Cardiac fibroblast (primary cell): ENCODE data around the gene PARVA.
A peak's percentile ranks its signal among the peaks of the same experiment; 100 is the strongest.
"Not testable (repeated sequence)": the region's sequence is repeated elsewhere in the genome, so short reads cannot be mapped to it uniquely, and the experiment has no call there.

Source experiments
- DNase-seq, 2 donors: peaks; one replicate each; pipeline versions ENCODE4 v3.0.0 to v3.0.0-alpha.2; 2010; ENCODE audit warnings: low read depth in 2 of 2
- H3K4me3 ChIP-seq, 2 donors: replicated peaks in 1 of 2; 1 replicate in 1 of 2; 2 replicates in 1 of 2; pipeline ENCODE4 v1.5.1; 2011; ENCODE audit warnings: low read depth in 2 of 2, low read length in 2 of 2, mild to moderate bottlenecking in 2 of 2, moderate library complexity in 1 of 2
- CTCF ChIP-seq: IDR thresholded peaks from one replicate; pipeline ENCODE4 v1.5.1; 2011; ENCODE audit warnings: low read depth, mild to moderate bottlenecking, low read length, inconsistent platforms

Gene PARVA

GRCh38 chr11:12361682-12362081 lies 15.7 kb upstream of the PARVA start:
- no peak for DNase-seq
- no peak for TF ChIP-seq CTCF
- no peak overlapping the region for H3K4me3 ChIP-seq

GRCh38 chr11:12362857-12363256 lies 14.5 kb upstream of the PARVA start:
- no peak for TF ChIP-seq CTCF
- DNase-seq, result no peak

GRCh38 chr11:12363373-12363772 lies 14.0 kb upstream of the PARVA start:
- TF ChIP-seq CTCF, result no peak
- DNase-seq, result no peak

More at GRCh38 chr11:12362857-12363256, 14.5 kb upstream of the PARVA start:
- no peak overlapping the region for H3K4me3 ChIP-seq

GRCh38 chr11:12365965-12366575 lies 11.3 kb upstream of the PARVA start:
- not testable (repeated sequence) for H3K4me3 ChIP-seq
- peak in 1 of 2 donors; percentile 30 for DNase-seq

More at GRCh38 chr11:12363373-12363772, 14.0 kb upstream of the PARVA start:
- no peak overlapping the region for H3K4me3 ChIP-seq

- DNase-seq, H3K4me3 ChIP-seq: not testable (repeated sequence)
Measured at GRCh38 chr11:12367057-12367456, 10.3 kb upstream of the PARVA start.

GRCh38 chr11:12372111-12372510 lies 5.3 kb upstream of the PARVA start:
- DNase-seq, result peak in 1 of 2 donors; percentile 67
- TF ChIP-seq CTCF, result no peak
- no peak overlapping the region for H3K4me3 ChIP-seq

- DNase-seq, result no peak
- no peak for TF ChIP-seq CTCF
- H3K4me3 ChIP-seq, result no peak overlapping the region
Measured at GRCh38 chr11:12375720-12376119, 1.7 kb upstream of the PARVA start.
